SH-SY5Y (cell line): Measurements from ENCODE around the gene CREB3L2.

Source experiments
- GATA2 ChIP-seq: IDR thresholded peaks from 2 replicates; pipeline ENCODE4 v1.6.1; 2011; ENCODE audit warnings: mild to moderate bottlenecking, low read depth, low read length
- GATA3 ChIP-seq: IDR thresholded peaks from 2 replicates; pipeline ENCODE4 v1.6.1; 2011; ENCODE audit warnings: low read depth, mild to moderate bottlenecking, low read length, moderate library complexity

DNA sequence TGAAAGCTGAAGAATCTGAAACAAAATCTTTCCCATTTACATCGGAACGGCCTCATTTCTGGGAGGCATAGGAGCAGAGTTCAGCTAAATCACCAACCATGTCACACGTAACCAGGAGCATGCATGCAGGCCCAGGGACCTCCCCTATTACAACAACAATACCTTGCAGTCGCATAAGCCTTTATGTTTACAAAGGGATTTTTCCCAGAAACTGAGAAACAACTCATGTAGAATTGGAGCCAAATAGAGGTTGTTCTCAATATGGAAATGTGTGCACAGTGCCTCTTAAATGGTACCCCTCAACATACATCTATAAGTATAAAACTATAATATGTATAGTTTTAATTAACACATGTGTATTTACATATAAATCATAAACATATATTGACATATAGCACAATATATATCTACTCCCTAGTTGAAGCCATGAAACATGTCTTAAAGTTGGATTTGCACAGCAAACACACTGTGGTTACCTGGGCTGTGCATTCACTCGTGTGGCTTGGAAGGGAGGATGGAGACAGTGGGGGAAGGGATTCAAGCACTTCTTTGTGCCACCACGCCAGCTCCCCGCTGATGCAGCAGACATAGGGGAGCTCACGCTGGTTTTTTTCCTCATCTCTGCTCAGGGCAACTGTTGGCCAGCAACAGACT is 120.2 kb downstream of the CREB3L2 start:
- no peak for TF ChIP-seq GATA3
- no peak for TF ChIP-seq GATA2
